ENCODE results near the gene AGGF1.
"Not testable (repeated sequence)": the region's sequence is repeated elsewhere in the genome, so short reads cannot be mapped to it uniquely, and the experiment has no call there.

The AGGF1 gene

DNA sequence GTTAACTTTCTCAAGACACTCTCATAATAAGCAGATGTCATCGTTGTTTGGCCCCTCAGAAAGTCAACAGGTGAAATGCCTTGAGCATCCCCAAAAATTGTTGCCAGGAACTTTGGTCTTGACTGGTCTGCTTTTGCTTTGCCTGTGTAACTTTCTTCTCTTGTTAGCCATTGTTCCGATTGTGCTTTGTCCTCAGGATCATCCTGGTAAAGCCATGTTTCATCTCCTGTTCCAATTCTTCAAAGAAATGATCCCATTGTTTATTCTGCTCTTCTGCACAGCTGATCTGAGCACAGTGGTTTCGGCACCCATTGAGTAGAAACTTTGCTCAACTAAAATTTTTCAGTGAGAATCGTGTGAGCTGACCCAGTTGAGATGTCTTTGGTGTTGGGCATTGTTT, 65.0 kb downstream of the AGGF1 start:
- DNase-seq = no peak

DNA sequence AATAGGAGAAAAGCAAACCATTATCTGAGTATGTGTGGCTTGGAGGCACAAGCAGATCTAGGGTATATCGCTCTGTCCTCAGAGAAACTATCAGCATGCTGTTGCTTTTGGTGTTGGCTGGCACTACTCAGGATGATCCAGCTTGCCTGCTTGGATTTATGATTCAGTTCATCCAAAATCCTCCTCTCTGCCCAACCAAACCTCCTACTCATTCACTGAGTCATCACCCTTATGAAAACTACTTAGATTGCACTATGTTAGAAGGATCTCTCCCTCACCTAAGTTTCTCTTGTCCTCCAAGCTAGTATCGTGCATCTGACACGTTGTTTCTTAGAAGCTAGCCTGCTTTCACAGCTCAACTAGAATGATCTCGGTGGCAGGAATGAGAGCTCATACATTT, 71.1 kb downstream of the AGGF1 start:
- no peak for DNase-seq

DNA sequence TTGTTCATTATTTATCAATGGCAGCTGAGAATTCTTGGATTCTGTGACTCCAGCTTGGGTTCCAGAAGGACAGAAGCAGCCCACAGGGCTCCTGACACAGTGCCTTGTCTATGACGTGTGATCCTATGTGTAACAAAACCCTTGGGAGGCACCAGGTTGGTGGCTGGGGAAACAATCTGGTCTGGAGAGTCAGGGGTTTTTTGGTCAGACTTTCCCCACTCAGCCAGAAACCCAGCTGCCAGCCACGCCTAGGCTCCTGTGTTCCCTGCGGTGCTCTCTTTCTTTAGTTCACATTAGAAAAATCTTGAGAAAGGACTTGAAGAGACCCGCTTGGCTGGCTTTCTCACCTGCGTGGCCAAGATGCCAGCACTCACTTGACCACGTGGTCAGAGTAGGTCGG, 72.3 kb downstream of the AGGF1 start:
- no peak for DNase-seq

DNA sequence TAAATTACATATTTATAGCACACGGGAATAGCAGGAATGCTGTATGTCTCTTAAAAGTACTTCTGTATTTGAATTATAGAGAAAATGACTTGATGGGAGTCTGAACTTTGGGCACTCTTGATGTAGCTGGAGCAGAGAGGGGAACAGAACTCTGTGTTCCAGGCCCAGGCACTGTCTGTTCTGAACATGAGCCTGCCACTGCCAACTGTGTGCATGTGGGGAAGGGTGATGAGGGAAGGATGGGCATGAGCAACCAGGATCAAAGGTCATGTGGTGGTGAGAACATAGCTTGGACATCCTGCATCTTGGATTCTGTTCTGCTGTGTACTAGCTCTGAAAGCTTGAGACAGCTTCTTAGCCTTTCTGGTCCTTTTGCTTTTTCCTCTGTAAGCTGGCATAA, 73.3 kb downstream of the AGGF1 start:
- DNase-seq = no peak

DNA sequence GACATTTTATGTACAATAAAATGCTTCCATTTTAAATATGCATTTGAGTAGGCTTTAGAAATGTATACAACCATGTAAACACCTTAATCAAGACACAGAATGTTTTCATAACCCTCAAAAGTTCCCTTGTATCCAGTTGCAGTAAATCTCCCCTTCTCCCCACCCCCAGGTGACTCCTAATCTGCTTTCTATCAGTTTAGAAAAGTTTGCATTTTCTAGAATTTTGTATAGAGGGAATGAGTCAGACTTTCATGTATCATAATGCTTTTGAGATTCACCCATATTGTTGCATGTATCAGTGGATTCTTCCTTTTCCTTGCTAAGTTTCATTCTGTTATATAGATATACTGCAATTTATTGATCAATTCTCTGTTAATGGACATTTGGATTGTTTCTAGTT, 74.6 kb downstream of the AGGF1 start:
- DNase-seq = no peak

DNA sequence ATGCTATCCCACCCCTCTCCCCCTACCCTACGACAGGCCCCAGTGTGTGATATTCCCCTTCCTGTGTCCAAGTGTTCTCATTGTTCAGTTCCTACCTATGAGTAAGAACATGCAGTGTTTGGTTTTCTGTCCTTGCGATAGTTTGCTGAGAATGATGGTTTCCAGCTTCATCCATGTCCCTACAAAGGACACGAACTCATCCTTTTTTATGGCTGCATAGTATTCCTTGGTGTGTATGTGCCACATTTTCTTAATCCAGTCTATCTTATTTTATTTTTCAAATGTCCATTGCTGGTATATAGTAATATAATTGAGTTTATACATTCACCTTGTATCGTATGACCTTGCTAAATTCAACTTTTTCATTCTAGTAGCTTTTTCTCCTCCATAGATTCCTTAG, 76.8 kb downstream of the AGGF1 start:
- DNase-seq = not testable (repeated sequence)

Data from NCI-H1694 treated with DMSO at 0.1 percent for 48 hours (cell line).